Sigmoid colon (tissue), 7 donors: ENCODE measurements around the gene MEGF11. TPM values are rescaled to one million over a fixed set of nuclear protein-coding genes. Genes with fewer than 3 reads are reported as not detected.

Source experiments
- DNase-seq: peaks from one replicate; pipeline ENCODE4 v3.0.0-alpha.2; 2019
- H3K27ac ChIP-seq, 4 donors: fragments of 200-600 bp; sonication (generic); one replicate each; pipeline ENCODE4 v1.5.1; 2016 to 2019; ENCODE audit warnings: mild to moderate bottlenecking in 1 of 4
- H3K27me3 ChIP-seq, 3 donors: fragments of 200-600 bp; sonication (generic); one replicate each; pipeline ENCODE4 v1.5.1; 2019; ENCODE audit warnings: mild to moderate bottlenecking in 1 of 3
- H3K36me3 ChIP-seq, 4 donors: fragments of 200-600 bp; sonication (generic); one replicate each; pipeline ENCODE4 v1.5.1; 2016 to 2019
- H3K4me1 ChIP-seq, 4 donors: fragments of 200-600 bp; sonication (generic); one replicate each; pipeline ENCODE4 v1.5.1; 2017 to 2019
- H3K4me3 ChIP-seq, 4 donors: fragments of 200-600 bp; sonication (generic); one replicate each; pipeline ENCODE4 v1.5.1; 2017 to 2019; ENCODE audit warnings: mild to moderate bottlenecking in 2 of 4, moderate library complexity in 1 of 4
- H3K9me3 ChIP-seq, 4 donors: fragments of 200-600 bp in 3 of 4; sonication (generic) in 3 of 4; one replicate each; pipeline versions ENCODE4 v1.5.1 to v1.6.1; 2013 to 2019
- EP300 ChIP-seq, 4 donors: sonication (generic); formaldehyde crosslinking; IDR thresholded peaks; one replicate each; pipeline ENCODE4 v1.6.1; 2017; ENCODE audit warnings: antibody characterized with exemption in 4 of 4
- POLR2A ChIP-seq, 2 donors: fragments of 450-650 bp; IDR thresholded peaks; one replicate each; pipeline ENCODE4 v1.6.1; 2016; ENCODE audit warnings: antibody characterized with exemption in 2 of 2, mild to moderate bottlenecking in 2 of 2, moderate library complexity in 2 of 2
- POLR2AphosphoS5 ChIP-seq, 4 donors: sonication (generic); formaldehyde crosslinking; IDR thresholded peaks; one replicate each; pipeline ENCODE4 v1.6.1; 2017; ENCODE audit warnings: antibody characterized with exemption in 4 of 4
- WGBS, 2 donors: extraction: QIAGEN DNeasy Blood & Tissue Kit; methylation state at CpG; one replicate each; pipeline ENCODE4 v1.1.7; 2013; 5-methylcytosine and 5-hydroxymethylcytosine counted together
- intact Hi-C: fragments of 100-400 bp; cut with DNase I; formaldehyde crosslinking; loops from one replicate; pipeline ENCODE4 v1.15.1; 2023
- polyA plus RNA-seq, 3 donors: library from polyadenylated mRNA; stranded (reverse); fragments of 200-250 nt; gene quantifications; one replicate each; pipeline ENCODE4 v1.2.3, GENCODE V29; 2013
- total RNA-seq, 4 donors: library from RNA; depleted of rRNA; stranded (reverse); fragments of >200 nt; gene quantifications; one replicate each; pipeline ENCODE4 v1.1.0, GENCODE V29; 2016
- TF ChIP-seq, protein P1 (sequence below), 4 experiments: fragments of 450-650 bp in 3 of 4; fragments of 200-600 bp in 1 of 4; IDR thresholded peaks; one replicate each; pipeline ENCODE4 v1.5.1; 2016 to 2019; ENCODE audit warnings: antibody characterized with exemption in 4 of 4, mild to moderate bottlenecking in 3 of 4, moderate library complexity in 2 of 4
- donor health status: healthy with polysubstance abuse.
- donor health status: Bipolar disorder and iron deficiency.
- donor health status: healthy.

The MEGF11 gene
- total and polyA plus RNA-seq, 7 donors, result 0.04 TPM; not detected in 6

DNA sequence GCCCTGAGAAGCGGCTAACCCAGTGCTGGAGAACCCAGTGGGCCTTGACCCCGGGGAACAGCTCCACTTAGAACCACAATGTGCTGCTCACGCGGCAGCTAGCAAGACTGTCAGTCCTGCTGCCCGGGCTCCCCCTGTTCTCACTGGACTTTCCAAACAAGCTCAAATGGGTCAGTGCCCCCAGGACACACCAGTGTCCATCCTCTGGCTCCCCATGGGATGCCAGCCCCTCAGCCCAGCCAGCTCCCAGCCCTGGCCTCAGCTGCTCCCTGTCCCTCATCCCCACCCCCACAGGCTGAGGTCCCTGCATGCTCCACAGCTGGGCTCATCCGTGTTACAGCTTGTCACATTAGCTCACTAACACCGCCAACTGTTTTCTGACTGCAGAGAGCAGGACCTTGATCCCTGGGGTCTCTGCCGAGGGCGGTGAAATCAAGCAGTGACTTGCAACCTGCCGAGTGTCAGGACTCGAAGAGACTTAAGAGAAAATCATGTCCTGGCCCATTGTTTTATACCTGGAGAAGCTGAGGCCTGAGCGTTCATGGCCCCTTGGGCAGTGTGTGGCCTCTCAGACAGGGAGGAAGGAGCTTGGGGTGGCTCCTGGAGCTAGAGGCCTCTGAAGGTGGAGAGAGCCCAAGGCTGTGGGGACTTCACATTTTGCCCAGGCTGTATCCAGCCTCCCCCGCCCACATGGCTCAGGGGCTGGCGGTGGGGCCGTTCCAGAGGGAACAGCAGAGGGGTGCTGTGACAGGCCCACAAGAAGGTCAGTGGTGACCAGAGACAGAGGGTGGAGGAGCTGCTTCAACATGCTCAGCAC, 157.5 kb downstream of the MEGF11 start:
- DNase-seq, result peak; percentile 55
- Histone ChIP-seq H3K4me3 (no peak overlapping the region), H3K9me3 (no peaks in the 10 kb centered on the region), H3K27ac (no peak overlapping the region), H3K4me1 (no peaks in the 10 kb centered on the region), H3K27me3 (peaks cover 0 to 2% (median 0%) of the 10 kb centered on the region in 3 donors), H3K36me3 (no peaks in the 10 kb centered on the region)
- intact Hi-C loops, result no loop called here
- 78 to 87% methylated on average over 15 of the region's 15 CpGs for WGBS, 2 donors
- no peak for TF ChIP-seq POLR2AphosphoS5 (IDR thresholded peaks at IDR 0.05)
- TF ChIP-seq EP300 (IDR thresholded peaks at IDR 0.05), result no peak
- TF ChIP-seq POLR2A (IDR thresholded peaks at IDR 0.05), result no peak
- TF ChIP-seq, protein P1, sequence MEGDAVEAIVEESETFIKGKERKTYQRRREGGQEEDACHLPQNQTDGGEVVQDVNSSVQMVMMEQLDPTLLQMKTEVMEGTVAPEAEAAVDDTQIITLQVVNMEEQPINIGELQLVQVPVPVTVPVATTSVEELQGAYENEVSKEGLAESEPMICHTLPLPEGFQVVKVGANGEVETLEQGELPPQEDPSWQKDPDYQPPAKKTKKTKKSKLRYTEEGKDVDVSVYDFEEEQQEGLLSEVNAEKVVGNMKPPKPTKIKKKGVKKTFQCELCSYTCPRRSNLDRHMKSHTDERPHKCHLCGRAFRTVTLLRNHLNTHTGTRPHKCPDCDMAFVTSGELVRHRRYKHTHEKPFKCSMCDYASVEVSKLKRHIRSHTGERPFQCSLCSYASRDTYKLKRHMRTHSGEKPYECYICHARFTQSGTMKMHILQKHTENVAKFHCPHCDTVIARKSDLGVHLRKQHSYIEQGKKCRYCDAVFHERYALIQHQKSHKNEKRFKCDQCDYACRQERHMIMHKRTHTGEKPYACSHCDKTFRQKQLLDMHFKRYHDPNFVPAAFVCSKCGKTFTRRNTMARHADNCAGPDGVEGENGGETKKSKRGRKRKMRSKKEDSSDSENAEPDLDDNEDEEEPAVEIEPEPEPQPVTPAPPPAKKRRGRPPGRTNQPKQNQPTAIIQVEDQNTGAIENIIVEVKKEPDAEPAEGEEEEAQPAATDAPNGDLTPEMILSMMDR (IDR thresholded peaks at IDR 0.05), result no peak

DNA sequence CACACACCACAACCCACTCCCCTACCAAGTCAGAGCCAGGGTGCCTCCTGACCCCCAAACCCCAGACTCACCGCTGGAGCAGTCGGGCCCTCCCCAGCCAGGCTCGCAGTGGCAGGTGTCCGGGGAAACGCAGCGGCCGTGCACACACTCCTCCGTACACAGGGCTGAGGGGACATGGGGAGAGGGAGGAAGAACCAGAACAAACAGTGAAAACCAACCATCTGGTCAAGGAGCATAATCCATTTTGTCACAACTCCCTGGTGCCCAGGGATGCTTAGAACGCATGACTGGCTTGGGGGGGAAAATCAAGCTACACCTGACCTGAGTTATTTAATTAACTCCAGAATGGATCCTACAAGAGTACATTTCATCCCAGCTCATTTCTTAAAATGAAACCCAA, 159.2 kb downstream of the MEGF11 start:
- H3K4me3 ChIP-seq, result no peak overlapping the region
- TF ChIP-seq POLR2AphosphoS5 (IDR thresholded peaks at IDR 0.05) (no peak), EP300 (IDR thresholded peaks at IDR 0.05) (no peak), POLR2A (IDR thresholded peaks at IDR 0.05) (no peak)
- TF ChIP-seq, protein P1 (IDR thresholded peaks at IDR 0.05), result no peak
- H3K4me1 ChIP-seq, result peaks cover 0 to 7% (median 3%) of the 10 kb centered on the region in 4 donors
- peak; percentile 28 for DNase-seq
- no peaks in the 10 kb centered on the region for H3K36me3 ChIP-seq
- intact Hi-C loops, result no loop called here
- WGBS, 2 donors, result 93 to 94% methylated on average over 9 of the region's 9 CpGs
- H3K27me3 ChIP-seq, result no peaks in the 10 kb centered on the region
- no peak overlapping the region for H3K27ac ChIP-seq
- no peaks in the 10 kb centered on the region for H3K9me3 ChIP-seq

DNA sequence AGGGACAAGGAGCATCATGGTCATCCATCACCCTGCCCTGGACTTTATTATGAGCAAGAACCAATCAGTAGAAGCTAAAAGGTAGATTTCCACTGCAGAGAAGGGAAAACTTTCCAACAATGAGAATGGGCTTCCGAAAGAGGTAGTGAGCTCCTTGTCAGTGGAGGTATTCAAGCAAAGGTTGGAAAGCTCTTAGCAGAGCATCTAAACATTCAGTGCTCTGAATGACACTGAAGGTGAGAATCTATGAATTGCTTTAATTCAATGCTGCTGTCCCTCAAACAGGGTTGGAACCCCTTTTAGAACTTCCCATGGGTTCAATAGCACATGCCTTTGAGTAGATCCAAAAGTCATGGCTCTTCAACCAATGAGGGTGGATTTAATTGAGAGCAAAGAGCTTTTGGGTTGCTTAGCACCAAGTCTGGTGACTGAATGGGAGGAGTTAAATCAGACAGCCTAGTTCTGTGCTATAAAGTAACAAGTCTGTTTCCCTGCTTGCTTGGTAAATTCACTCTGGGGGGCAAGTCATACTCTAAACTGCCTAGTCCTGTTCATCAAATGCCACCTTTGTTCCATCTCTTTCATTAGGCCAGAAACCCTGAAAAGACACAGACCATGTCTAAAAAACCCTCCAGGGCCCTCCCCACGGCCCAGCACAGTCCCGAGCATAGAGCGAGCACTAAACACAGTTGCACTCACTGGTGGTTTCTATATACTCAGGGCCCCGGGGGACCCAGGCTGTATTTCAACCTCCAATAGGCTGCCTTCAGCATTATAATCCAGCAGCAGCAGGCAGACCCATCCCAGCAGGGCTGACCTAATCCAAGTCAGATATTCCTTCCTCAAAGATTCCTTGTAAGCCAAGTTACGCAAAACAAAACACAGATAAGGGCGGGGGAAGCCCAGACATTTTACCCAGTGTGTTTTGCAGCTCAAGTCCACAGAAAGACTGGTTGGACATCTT, 161.2 kb downstream of the MEGF11 start:
- no peaks in the 10 kb centered on the region for H3K36me3 ChIP-seq
- intact Hi-C loops, result no loop called here
- DNase-seq, result peak; percentile 7
- H3K4me3 ChIP-seq, result no peak overlapping the region
- peaks cover 0 to 15% (median 9%) of the 10 kb centered on the region in 4 donors for H3K4me1 ChIP-seq
- 84% methylated on average over 7 of the region's 7 CpGs for WGBS, 2 donors
- H3K27ac ChIP-seq, result no peak overlapping the region
- H3K27me3 ChIP-seq, result no peaks in the 10 kb centered on the region
- TF ChIP-seq POLR2AphosphoS5 (IDR thresholded peaks at IDR 0.05), result no peak
- TF ChIP-seq EP300 (IDR thresholded peaks at IDR 0.05), result no peak
- TF ChIP-seq, protein P1 (IDR thresholded peaks at IDR 0.05), result no peak
- TF ChIP-seq POLR2A (IDR thresholded peaks at IDR 0.05), result no peak
- H3K9me3 ChIP-seq, result no peaks in the 10 kb centered on the region

DNA sequence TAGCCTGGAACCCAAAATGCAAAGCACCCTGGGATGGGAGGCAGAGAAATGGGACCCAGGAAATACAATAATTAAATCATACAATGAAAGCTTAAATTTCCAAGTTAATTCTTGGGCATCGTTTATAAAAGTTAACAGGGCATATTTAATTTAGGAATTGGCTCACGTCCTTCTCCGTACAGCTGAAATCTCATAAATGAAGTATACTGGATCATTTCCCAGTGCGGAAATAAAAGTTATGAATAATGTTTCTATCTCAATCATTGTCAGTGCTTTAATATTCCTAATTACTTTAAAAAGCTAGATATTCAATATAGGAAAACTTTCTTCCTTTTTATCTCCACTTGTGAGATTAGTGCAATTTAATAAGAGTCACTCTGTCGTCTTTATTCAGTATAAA, 164.0 kb downstream of the MEGF11 start:
- H3K4me1 ChIP-seq, result peaks cover 0 to 15% (median 9%) of the 10 kb centered on the region in 4 donors
- 74 to 79% methylated on average over 5 of the region's 5 CpGs for WGBS, 2 donors
- no peak overlapping the region for H3K27ac ChIP-seq
- intact Hi-C loops, result no loop called here
- H3K27me3 ChIP-seq, result no peaks in the 10 kb centered on the region
- H3K9me3 ChIP-seq, result no peaks in the 10 kb centered on the region
- no peaks in the 10 kb centered on the region for H3K36me3 ChIP-seq
- no peak for DNase-seq
- no peak overlapping the region for H3K4me3 ChIP-seq
- no peak for TF ChIP-seq POLR2AphosphoS5 (IDR thresholded peaks at IDR 0.05)

DNA sequence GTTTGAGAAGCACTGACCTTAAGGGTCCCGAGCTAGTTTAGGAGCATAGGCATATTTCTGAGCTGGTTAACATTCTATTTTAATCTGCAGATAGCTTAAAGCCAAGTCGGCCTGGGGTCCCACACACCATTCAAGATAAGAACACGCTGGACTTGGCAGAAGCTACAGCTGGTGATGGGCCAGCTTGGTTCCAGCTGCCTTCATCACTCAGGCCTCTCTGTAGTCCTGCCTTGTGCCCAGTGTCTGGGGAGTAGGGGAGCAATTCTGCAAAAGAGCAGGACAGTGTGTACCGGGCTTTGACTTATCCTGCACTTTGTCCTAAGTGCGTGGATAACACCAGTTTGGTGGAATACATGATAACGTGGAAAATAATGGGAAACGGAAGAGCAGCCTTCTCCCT, 164.5 kb downstream of the MEGF11 start:
- no peak overlapping the region for H3K4me3 ChIP-seq
- H3K27ac ChIP-seq, result no peak overlapping the region
- intact Hi-C loops, result no loop called here
- TF ChIP-seq POLR2AphosphoS5 (IDR thresholded peaks at IDR 0.05) (no peak), EP300 (IDR thresholded peaks at IDR 0.05) (no peak), POLR2A (IDR thresholded peaks at IDR 0.05) (no peak)
- TF ChIP-seq, protein P1 (IDR thresholded peaks at IDR 0.05), result no peak
- H3K9me3 ChIP-seq, result no peaks in the 10 kb centered on the region
- DNase-seq, result peak; percentile 50
- WGBS, 2 donors, result 77 to 83% methylated on average over 7 of the region's 7 CpGs
- no peaks in the 10 kb centered on the region for H3K27me3 ChIP-seq
- no peaks in the 10 kb centered on the region for H3K36me3 ChIP-seq
- H3K4me1 ChIP-seq, result peaks cover 0 to 15% (median 9%) of the 10 kb centered on the region in 4 donors
